GM12891 (cell line): ENCODE measurements around the gene RBP3.

Experiments
- PAX5 ChIP-seq: IDR thresholded peaks from 2 replicates; pipeline ENCODE4 v1.6.1; 2011; ENCODE audit warnings: low read length, moderate library complexity, mild to moderate bottlenecking; ENCODE audit not compliant: insufficient read depth, severe bottlenecking
- POLR2AphosphoS5 ChIP-seq: IDR thresholded peaks from 2 replicates; pipeline ENCODE4 v1.6.1; 2011; ENCODE audit warnings: low read depth, low read length, control low read depth
- TAF1 ChIP-seq: IDR thresholded peaks from 2 replicates; pipeline ENCODE4 v1.6.1; 2011; ENCODE audit warnings: low read depth, low read length, control low read depth

DNA sequence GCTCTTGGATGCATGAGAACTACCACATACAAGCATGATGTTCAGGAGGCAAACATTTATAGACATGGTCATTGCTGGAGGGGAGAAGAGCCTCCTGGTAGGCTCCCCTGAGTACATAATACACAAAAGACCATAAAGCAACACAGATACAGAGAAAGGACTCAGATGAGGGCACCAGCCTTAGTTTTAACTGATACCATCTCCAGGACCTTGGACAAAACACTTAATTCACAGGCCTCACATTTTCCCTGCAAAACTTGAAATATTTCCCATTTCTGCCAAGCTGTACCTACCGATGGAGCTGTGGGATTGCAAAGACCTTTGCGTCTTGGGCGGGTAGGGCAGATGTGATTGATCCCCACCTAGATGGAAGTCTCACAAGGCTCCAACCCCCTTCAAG, 52.6 kb downstream of the RBP3 start:
- TF ChIP-seq PAX5: no peak
- TF ChIP-seq POLR2AphosphoS5: no peak
- no peak for TF ChIP-seq TAF1
